Measurements from ENCODE around the gene MLLT10. TPM values are rescaled to one million over a fixed set of nuclear protein-coding genes. Genes with fewer than 3 reads are reported as not detected.

The MLLT10 gene
- total RNA-seq = 16.5 and 20.2 TPM in 2 replicates

GRCh38 chr10:21533467-21534279 is at the start of gene MLLT10:
TSS of gene MLLT10 (plus strand) at chr10:21534232. CDS start at chr10:21534645, 413 bp downstream.

DNA sequence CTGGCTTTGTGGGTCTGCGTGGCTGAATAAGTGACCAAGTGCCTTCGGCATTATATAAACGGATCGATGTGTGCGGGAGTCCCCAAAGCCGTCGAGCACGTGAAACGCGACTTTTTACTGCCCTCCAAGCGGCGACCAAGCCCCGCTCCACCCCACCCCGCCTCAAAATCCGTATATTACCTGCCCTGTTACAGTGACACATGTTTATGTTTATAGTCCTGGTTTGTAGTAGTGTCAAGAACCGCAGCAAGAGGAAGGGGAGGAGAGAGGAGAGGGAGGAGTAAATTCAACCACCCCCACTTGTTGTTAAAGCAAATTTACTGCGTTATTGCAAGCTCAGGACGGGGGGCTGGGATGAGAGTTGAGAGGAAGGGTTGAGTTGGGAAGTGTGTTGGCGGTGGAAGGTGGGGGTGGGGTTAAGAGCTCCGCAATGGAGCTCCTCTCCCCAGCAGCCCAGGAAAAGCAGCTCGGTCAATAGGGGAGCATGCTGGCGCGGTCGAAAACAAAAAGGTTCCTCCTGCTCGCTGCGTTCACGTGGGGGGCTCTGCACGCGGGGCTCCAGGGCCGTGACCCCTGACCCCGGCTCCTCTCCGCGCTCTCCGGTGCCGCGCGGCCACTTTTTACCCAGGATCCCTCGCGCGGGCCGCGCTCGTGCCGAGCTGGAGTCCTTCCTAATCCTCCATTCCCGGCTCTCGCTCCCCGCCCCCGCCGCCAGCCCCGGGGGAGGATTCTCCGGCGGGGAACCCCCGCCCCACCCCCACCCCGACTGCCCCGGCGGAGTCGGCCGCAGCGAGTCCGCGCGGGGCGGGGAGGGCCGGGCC is 8.5 kb upstream of the MLLT10 start, which contains the start of gene SKIDA1:
Gene SKIDA1, minus strand, starts transcription at position 316 of the 821 bp plus-strand sequence. CDS start 7,860 bp downstream, outside the sequence.

Other genes starting within 250 kb of the MLLT10 start
- gene SKIDA1, start 8.6 kb upstream of the MLLT10 start, total RNA-seq = 2.1 and 3.3 TPM in 2 replicates

All from mesangial cell (primary cell).